RWPE1 (cell line): ENCODE data around the gene GABRA5.

Experiments used
- CTCF ChIA-PET: fragments of 350-600 bp; sonication (Branson Sonifier 250); formaldehyde crosslinking; extraction: SDS; loops from one replicate; lab custom pipeline; 2021; lab: Yijun Ruan, JAX
- POLR2A ChIA-PET: fragments of 400-600 bp; formaldehyde crosslinking; extraction: SDS; loops from one replicate; lab custom pipeline; 2020; ENCODE audit warnings: antibody characterized with exemption; ENCODE audit not compliant: low non-redundant PET; lab: Yijun Ruan, JAX
- DNase-seq: peaks from one replicate; pipeline ENCODE4 v3.0.0; 2012; ENCODE audit warnings: low spot score
- H3K27ac ChIP-seq: fragments of 450-650 bp; 2 replicates; pipeline ENCODE4 v1.5.1; 2017
- TF ChIP-seq, protein P1 (sequence below): fragments of 450-650 bp; conservative IDR thresholded peaks from 2 replicates; pipeline ENCODE4 v1.5.1; 2017; ENCODE audit warnings: low read depth, mild to moderate bottlenecking

GABRA5 gene

DNA sequence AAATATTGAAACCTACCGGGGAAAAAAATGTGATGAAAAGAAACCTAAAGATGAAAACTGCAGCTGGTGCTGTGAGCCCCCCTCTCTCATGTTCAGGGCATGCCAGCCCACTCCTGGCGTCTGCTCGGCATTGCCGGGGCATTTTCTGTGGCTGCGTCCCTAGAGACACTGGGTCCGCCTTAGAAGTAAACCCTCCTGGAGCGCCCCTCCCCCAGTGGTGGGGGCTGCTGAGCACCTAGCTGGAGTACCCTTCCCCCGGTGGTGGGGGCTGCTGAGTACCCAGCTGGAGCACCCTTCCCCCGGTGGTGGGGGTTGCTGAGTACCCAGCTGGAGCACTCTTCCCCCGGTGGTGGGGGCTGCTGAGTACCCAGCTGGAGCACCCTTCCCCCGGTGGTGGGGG lies 24.5 kb upstream of the GABRA5 start:
- no peak overlapping the region for H3K27ac ChIP-seq
- POLR2A ChIA-PET = no interaction called here
- CTCF ChIA-PET = no interaction called here
- DNase-seq = no peak
- TF ChIP-seq, protein P1, sequence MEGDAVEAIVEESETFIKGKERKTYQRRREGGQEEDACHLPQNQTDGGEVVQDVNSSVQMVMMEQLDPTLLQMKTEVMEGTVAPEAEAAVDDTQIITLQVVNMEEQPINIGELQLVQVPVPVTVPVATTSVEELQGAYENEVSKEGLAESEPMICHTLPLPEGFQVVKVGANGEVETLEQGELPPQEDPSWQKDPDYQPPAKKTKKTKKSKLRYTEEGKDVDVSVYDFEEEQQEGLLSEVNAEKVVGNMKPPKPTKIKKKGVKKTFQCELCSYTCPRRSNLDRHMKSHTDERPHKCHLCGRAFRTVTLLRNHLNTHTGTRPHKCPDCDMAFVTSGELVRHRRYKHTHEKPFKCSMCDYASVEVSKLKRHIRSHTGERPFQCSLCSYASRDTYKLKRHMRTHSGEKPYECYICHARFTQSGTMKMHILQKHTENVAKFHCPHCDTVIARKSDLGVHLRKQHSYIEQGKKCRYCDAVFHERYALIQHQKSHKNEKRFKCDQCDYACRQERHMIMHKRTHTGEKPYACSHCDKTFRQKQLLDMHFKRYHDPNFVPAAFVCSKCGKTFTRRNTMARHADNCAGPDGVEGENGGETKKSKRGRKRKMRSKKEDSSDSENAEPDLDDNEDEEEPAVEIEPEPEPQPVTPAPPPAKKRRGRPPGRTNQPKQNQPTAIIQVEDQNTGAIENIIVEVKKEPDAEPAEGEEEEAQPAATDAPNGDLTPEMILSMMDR = no peak

DNA sequence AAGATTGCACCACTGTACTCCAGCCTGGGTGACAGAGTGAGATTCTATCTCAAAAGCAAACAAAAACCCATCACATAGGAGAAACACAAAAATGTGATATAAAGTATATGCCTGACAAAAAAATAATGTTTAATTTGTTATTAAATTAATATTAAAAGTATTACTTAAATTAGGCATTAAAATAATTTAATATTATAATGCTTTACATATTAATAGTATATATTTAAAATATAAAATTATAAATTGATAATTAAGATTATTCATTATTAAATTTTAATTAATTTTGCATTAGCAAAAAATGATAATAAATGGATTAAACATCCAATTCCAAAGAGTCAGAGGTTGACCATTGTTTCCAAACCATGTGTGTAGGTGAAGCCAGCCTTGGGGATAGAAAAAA lies 22.0 kb upstream of the GABRA5 start:
- H3K27ac ChIP-seq = no peak overlapping the region
- TF ChIP-seq, protein P1 = no peak
- no peak for DNase-seq
- POLR2A ChIA-PET = no interaction called here
- CTCF ChIA-PET = no interaction called here

DNA sequence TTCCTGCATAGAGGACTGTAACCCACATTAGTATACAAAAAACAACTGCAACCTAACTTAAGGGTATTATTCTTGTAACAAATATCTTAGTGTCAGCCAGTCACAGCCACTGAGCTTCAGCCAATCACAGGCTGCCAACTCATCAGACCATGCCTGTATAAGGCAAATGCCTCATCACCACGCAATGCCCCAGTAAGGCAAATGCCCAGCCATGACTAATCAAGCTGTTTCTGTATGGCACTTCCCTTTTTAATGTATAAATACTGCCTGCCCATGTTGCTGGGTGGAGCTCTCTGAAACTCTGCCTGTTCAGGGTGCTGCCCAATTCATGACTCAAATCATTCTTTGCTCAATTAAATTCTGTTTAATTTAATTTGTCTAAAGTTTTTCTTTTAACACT lies 18.4 kb upstream of the GABRA5 start:
- CTCF ChIA-PET = no interaction called here
- TF ChIP-seq, protein P1 = no peak
- H3K27ac ChIP-seq = no peak overlapping the region
- POLR2A ChIA-PET = no interaction called here
- DNase-seq = no peak

DNA sequence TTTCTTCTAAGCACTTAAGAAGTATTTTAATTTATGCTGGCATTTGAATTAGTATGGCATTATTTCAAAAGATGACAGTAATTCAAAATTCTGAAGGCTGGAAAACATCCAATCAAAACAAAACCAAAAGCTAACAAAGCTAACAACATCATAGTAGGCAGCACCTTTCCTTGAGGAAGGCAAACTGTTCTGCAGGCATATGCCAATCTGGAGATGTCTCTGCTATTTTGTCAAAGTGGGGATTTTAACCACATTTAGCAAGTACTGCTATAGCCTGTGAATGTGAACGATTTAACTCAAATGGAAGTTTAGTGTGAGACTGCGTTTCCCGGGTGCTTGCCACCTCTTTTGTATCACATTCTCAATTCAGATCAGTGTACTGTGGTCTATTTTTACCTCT lies 16.7 kb upstream of the GABRA5 start:
- ChIA-PET CTCF (no interaction called here), POLR2A (no interaction called here)
- no peak for DNase-seq
- TF ChIP-seq, protein P1 = no peak
- H3K27ac ChIP-seq = no peak overlapping the region

DNA sequence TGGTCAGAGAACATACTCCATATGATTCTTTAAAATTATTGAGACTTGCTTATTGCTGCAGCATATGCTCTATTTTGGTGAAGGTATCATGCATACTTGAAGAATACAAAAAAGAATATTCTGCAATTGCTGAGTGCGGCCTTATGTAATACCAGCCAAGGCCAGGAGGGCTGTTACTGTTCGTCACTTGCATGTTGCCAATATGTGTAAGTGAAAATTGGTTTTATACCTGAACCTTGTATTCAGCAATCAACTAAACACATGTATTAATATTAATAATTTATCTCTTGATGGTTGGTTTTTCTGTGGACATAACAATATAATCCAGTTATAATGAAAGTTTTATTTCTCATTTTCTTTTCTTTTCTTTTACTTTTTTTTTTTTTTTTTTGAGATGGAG lies 13.9 kb upstream of the GABRA5 start:
- CTCF ChIA-PET = no interaction called here
- TF ChIP-seq, protein P1 = no peak
- H3K27ac ChIP-seq = no peak overlapping the region
- no peak for DNase-seq
- POLR2A ChIA-PET = no interaction called here

DNA sequence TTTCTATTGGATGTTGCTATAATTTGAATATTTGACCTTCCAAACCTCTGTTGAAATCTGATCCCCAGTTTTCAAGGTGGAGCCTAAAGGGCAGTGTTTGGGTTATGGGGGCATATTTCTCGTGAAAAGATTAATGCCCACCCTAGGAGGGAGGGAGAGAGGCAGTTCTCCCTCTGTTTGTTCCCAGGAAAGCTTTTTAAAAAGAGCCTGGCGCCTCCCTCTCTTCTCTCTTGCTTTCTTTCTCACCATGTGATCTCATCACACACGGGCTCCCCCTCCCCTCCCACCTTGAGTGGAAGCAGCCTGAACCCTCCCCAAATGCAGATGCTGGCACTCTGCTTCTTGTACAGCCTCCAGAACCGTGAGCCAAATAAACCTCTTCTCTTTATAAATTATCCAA lies 12.4 kb upstream of the GABRA5 start:
- ChIA-PET POLR2A (no interaction called here), CTCF (no interaction called here)
- no peak for DNase-seq
- H3K27ac ChIP-seq = no peak overlapping the region
- TF ChIP-seq, protein P1 = no peak
